GM03348 (cell line): ENCODE measurements around the gene PDE7B.

Source experiments
- DNase-seq: peaks from one replicate; pipeline ENCODE4 v3.0.0; 2012; ENCODE audit warnings: low spot score

Gene PDE7B

GRCh38 chr6:136149311-136149710, 297.8 kb downstream of the PDE7B start:
- peak; percentile 18 for DNase-seq

GRCh38 chr6:136150961-136151360, 299.5 kb downstream of the PDE7B start:
- no peak for DNase-seq

GRCh38 chr6:136153707-136154375, 302.3 kb downstream of the PDE7B start:
- DNase-seq, result no peak

GRCh38 chr6:136155191-136155590, 303.7 kb downstream of the PDE7B start:
- no peak for DNase-seq

- DNase-seq, result no peak
Observed at GRCh38 chr6:136157743-136158142, 306.2 kb downstream of the PDE7B start.

GRCh38 chr6:136158387-136158821, 306.9 kb downstream of the PDE7B start:
- DNase-seq, result no peak

- no peak for DNase-seq
Observed at GRCh38 chr6:136158971-136159370, 307.5 kb downstream of the PDE7B start.

GRCh38 chr6:136160250-136160649, 308.7 kb downstream of the PDE7B start:
- no peak for DNase-seq

GRCh38 chr6:136161950-136162349, 310.4 kb downstream of the PDE7B start:
- no peak for DNase-seq

GRCh38 chr6:136163260-136163659, 311.8 kb downstream of the PDE7B start:
- DNase-seq, result no peak

- no peak for DNase-seq
Observed at GRCh38 chr6:136166815-136167214, 315.3 kb downstream of the PDE7B start.

- DNase-seq, result no peak
Observed at GRCh38 chr6:136169394-136170148, 318.1 kb downstream of the PDE7B start.

- no peak for DNase-seq
Observed at GRCh38 chr6:136171231-136171630, 319.7 kb downstream of the PDE7B start.

- DNase-seq, result no peak
Observed at GRCh38 chr6:136173519-136174507, 322.3 kb downstream of the PDE7B start.

- DNase-seq, result no peak
Observed at GRCh38 chr6:136174510-136174909, 323.0 kb downstream of the PDE7B start.

GRCh38 chr6:136175873-136176272, 324.4 kb downstream of the PDE7B start:
- DNase-seq, result no peak

- DNase-seq, result no peak
Observed at GRCh38 chr6:136178749-136179148, 327.2 kb downstream of the PDE7B start.

- DNase-seq, result no peak
Observed at GRCh38 chr6:136180704-136181511, 329.4 kb downstream of the PDE7B start.

- no peak for DNase-seq
Observed at GRCh38 chr6:136181512-136181833, 330.0 kb downstream of the PDE7B start.

GRCh38 chr6:136181861-136182260, 330.4 kb downstream of the PDE7B start:
- no peak for DNase-seq

GRCh38 chr6:136184738-136185137, 333.2 kb downstream of the PDE7B start:
- no peak for DNase-seq

GRCh38 chr6:136186363-136186762, 334.9 kb downstream of the PDE7B start:
- no peak for DNase-seq
